ENCODE measurements around the gene GOLGA3. TPM values are rescaled to one million over a fixed set of nuclear protein-coding genes. Genes with fewer than 3 reads are reported as not detected.
"Not testable (repeated sequence)": the region's sequence is repeated elsewhere in the genome, so short reads cannot be mapped to it uniquely, and the experiment has no call there.

Gene GOLGA3
- total and polyA plus RNA-seq, 4 donors: 5.0 to 43.0 (median 15.8) TPM

DNA sequence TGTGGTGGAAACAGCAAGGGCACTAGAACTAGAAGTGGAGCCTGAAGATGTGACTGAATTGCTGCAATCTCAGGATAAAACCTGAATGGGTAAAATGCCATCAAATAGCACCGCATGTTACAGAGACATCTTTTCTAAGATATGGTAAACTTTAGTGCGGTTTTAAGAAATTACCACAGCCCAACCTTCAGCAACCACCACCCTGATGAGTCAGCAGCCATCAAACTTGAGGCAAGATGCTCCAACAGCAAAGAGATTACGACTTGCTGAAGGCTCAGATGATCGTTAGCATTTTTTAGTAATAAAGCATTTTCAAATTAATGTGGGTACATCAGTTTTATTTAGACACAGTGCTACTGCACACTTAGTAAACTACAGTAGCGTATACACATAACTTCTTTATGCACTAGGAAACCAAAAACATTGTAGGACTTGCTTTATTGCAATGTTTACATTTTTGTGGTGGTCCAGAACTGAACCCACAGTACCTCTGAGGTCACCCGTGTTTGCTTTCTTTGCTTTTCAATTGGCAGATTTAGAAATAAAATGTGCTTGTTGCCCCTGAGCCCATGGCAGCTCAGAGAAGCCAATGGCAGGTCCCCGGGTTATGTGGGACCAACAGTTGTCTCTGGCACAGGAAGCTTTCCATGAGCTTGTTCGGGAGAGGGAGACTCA lies 15.9 kb downstream of the GOLGA3 start:
- Histone ChIP-seq H3K27me3 (ENCODE audit: control insufficient read depth in 4 of 4, insufficient read depth in 4 of 4, low read length in 3 of 4) (no peaks in the 10 kb centered on the region), H3K9me3 (ENCODE audit: control insufficient read depth in 4 of 4, low read length in 3 of 4) (no peaks in the 10 kb centered on the region), H3K9ac (ENCODE audit: low read depth in 1 of 2, low read length in 2 of 2) (no peak overlapping the region), H3K36me3 (ENCODE audit: control insufficient read depth in 4 of 4, insufficient read depth in 3 of 4, low read depth in 1 of 4, low read length in 3 of 4) (peaks cover 21 to 55% (median 38%) of the 10 kb centered on the region in 4 donors), H3K4me1 (ENCODE audit: control insufficient read depth in 4 of 4, insufficient read depth in 4 of 4, low read length in 3 of 4) (no peaks in the 10 kb centered on the region), H3K27ac (ENCODE audit: low read depth in 1 of 2, low read length in 2 of 2) (no peak overlapping the region), H3K4me3 (ENCODE audit: low read depth in 1 of 3, low read length in 3 of 3) (no peak overlapping the region)
- WGBS: 90% methylated on average over 8 of the region's 8 CpGs
- TF ChIP-seq RAD21 (IDR thresholded peaks at IDR 0.05) (no peak), FOXA1 (IDR thresholded peaks at IDR 0.05) (no peak), RXRA (IDR thresholded peaks at IDR 0.05) (no peak), SP1 (IDR thresholded peaks at IDR 0.05) (no peak)
- TF ChIP-seq, protein P1, sequence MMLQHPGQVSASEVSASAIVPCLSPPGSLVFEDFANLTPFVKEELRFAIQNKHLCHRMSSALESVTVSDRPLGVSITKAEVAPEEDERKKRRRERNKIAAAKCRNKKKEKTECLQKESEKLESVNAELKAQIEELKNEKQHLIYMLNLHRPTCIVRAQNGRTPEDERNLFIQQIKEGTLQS (IDR thresholded peaks at IDR 0.05): no peak
- TF ChIP-seq, protein P2, sequence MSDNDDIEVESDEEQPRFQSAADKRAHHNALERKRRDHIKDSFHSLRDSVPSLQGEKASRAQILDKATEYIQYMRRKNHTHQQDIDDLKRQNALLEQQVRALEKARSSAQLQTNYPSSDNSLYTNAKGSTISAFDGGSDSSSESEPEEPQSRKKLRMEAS (IDR thresholded peaks at IDR 0.05): no peak
- TF ChIP-seq, protein P3, sequence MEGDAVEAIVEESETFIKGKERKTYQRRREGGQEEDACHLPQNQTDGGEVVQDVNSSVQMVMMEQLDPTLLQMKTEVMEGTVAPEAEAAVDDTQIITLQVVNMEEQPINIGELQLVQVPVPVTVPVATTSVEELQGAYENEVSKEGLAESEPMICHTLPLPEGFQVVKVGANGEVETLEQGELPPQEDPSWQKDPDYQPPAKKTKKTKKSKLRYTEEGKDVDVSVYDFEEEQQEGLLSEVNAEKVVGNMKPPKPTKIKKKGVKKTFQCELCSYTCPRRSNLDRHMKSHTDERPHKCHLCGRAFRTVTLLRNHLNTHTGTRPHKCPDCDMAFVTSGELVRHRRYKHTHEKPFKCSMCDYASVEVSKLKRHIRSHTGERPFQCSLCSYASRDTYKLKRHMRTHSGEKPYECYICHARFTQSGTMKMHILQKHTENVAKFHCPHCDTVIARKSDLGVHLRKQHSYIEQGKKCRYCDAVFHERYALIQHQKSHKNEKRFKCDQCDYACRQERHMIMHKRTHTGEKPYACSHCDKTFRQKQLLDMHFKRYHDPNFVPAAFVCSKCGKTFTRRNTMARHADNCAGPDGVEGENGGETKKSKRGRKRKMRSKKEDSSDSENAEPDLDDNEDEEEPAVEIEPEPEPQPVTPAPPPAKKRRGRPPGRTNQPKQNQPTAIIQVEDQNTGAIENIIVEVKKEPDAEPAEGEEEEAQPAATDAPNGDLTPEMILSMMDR (IDR thresholded peaks at IDR 0.05; ENCODE audit: low read depth, low read length, missing input control): no peak
- DNase-seq (ENCODE audit: low spot score): no peak

GRCh38 chr12:132809391-132809790 lies 19.3 kb downstream of the GOLGA3 start:
- H3K36me3 ChIP-seq (ENCODE audit: control insufficient read depth in 4 of 4, insufficient read depth in 3 of 4, low read depth in 1 of 4, low read length in 3 of 4): peaks cover 20 to 57% (median 37%) of the 10 kb centered on the region in 4 donors
- TF ChIP-seq, protein P3 (IDR thresholded peaks at IDR 0.05; ENCODE audit: low read depth, low read length, missing input control): peak; percentile 11
- H3K27me3 ChIP-seq (ENCODE audit: control insufficient read depth in 4 of 4, insufficient read depth in 4 of 4, low read length in 3 of 4); DNase-seq (ENCODE audit: low spot score); H3K9me3 ChIP-seq (ENCODE audit: control insufficient read depth in 4 of 4, low read length in 3 of 4); H3K4me1 ChIP-seq (ENCODE audit: control insufficient read depth in 4 of 4, insufficient read depth in 4 of 4, low read length in 3 of 4); H3K27ac ChIP-seq (ENCODE audit: low read depth in 1 of 2, low read length in 2 of 2); H3K4me3 ChIP-seq (ENCODE audit: low read depth in 1 of 3, low read length in 3 of 3); H3K9ac ChIP-seq (ENCODE audit: low read depth in 1 of 2, low read length in 2 of 2): not testable (repeated sequence)
- WGBS: 82% methylated on average over 13 of the region's 13 CpGs

DNA sequence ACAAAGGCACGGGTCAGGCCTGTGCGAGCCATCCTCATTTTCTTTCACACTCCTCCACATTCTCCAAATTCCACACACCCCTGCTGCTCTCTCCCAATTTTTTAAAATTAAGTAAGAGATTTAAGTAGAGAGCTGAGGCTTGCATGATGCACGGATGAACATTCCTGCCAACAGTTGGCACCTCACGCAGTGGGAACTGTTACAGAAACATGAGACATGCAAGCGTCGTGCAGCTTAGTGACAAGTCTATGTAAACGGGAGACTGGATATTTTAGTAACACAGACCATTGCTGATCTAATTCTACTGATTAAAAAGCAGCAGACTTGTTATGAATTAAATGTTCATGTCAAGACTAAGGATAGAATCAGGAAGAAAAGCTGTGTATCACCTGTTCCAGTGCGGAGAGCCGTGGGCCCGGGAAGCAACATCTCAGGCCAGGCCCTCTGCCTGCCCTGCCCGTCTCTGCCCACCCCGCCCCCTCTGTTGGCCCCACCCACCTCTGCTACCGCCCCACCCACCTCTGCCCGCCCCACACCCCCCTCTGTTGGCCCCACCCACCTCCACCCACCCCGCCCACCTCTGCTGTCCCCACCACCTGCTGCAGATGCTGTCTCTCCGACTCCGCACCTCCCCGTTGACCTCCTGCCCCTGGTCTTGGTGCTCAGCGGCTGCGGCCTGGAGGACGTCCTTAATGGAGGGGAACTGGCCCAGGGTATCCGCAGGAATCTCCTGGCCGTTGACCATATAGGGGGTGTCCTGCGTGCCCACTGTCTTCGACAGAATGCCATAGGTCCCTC lies 21.2 kb downstream of the GOLGA3 start:
- H3K4me1 ChIP-seq (ENCODE audit: control insufficient read depth in 4 of 4, insufficient read depth in 4 of 4, low read length in 3 of 4): no peaks in the 10 kb centered on the region
- peak; percentile 48 for DNase-seq (ENCODE audit: low spot score)
- 87% methylated on average over 25 of the region's 25 CpGs for WGBS
- TF ChIP-seq, protein P4, sequence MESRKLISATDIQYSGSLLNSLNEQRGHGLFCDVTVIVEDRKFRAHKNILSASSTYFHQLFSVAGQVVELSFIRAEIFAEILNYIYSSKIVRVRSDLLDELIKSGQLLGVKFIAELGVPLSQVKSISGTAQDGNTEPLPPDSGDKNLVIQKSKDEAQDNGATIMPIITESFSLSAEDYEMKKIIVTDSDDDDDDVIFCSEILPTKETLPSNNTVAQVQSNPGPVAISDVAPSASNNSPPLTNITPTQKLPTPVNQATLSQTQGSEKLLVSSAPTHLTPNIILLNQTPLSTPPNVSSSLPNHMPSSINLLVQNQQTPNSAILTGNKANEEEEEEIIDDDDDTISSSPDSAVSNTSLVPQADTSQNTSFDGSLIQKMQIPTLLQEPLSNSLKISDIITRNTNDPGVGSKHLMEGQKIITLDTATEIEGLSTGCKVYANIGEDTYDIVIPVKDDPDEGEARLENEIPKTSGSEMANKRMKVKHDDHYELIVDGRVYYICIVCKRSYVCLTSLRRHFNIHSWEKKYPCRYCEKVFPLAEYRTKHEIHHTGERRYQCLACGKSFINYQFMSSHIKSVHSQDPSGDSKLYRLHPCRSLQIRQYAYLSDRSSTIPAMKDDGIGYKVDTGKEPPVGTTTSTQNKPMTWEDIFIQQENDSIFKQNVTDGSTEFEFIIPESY (IDR thresholded peaks at IDR 0.05): no peak
- TF ChIP-seq HNF4A (conservative IDR thresholded peaks at IDR 0.05) (no peak), FOXA2 (IDR thresholded peaks at IDR 0.05) (no peak), EGR1 (IDR thresholded peaks at IDR 0.05; ENCODE audit: low read depth in 2 of 2) (no peak), FOXA1 (IDR thresholded peaks at IDR 0.05) (no peak), SP1 (IDR thresholded peaks at IDR 0.05) (no peak), HNF4G (IDR thresholded peaks at IDR 0.05) (no peak), RAD21 (IDR thresholded peaks at IDR 0.05) (no peak)
- TF ChIP-seq, protein P3 (IDR thresholded peaks at IDR 0.05; ENCODE audit: low read depth, low read length, missing input control): no peak
- TF ChIP-seq, protein P2 (IDR thresholded peaks at IDR 0.05): no peak

More for the DNA sequence above, 21.2 kb downstream of the GOLGA3 start:
- Histone ChIP-seq H3K36me3 (ENCODE audit: control insufficient read depth in 4 of 4, insufficient read depth in 3 of 4, low read depth in 1 of 4, low read length in 3 of 4) (peaks cover 20 to 59% (median 33%) of the 10 kb centered on the region in 4 donors), H3K9me3 (ENCODE audit: control insufficient read depth in 4 of 4, low read length in 3 of 4) (no peaks in the 10 kb centered on the region), H3K9ac (ENCODE audit: low read depth in 1 of 2, low read length in 2 of 2) (no peak overlapping the region), H3K27ac (ENCODE audit: low read depth in 1 of 2, low read length in 2 of 2) (no peak overlapping the region), H3K4me3 (ENCODE audit: low read depth in 1 of 3, low read length in 3 of 3) (no peak overlapping the region), H3K27me3 (ENCODE audit: control insufficient read depth in 4 of 4, insufficient read depth in 4 of 4, low read length in 3 of 4) (no peaks in the 10 kb centered on the region)
